ENCODE results near the gene SLC25A38. TPM values are rescaled to one million over a fixed set of nuclear protein-coding genes. Genes with fewer than 3 reads are reported as not detected.

Gene SLC25A38
- total RNA-seq, 1 experiment from 2014 or later = 37.7 TPM

GRCh38 chr3:39358333-39358732, 24.8 kb upstream of the SLC25A38 start:
- no peaks in the 10 kb centered on the region for H3K9me3 Mint-ChIP-seq (ENCODE audit: unreplicated experiment)
- H3K9me3 ChIP-seq = no peaks in the 10 kb centered on the region
- 0 out of 2 replicates have a peak, but pooled peaks cover 3% of the 10 kb centered on the region for H3K4me1 ChIP-seq
- no peaks in the 10 kb centered on the region for H3K36me3 ChIP-seq (ENCODE audit: control insufficient read depth, insufficient read depth, low read length)
- POLR2A ChIA-PET = no interaction called here
- no peak overlapping the region for H3K27ac Mint-ChIP-seq (ENCODE audit: unreplicated experiment)
- TF ChIP-seq, protein P1, sequence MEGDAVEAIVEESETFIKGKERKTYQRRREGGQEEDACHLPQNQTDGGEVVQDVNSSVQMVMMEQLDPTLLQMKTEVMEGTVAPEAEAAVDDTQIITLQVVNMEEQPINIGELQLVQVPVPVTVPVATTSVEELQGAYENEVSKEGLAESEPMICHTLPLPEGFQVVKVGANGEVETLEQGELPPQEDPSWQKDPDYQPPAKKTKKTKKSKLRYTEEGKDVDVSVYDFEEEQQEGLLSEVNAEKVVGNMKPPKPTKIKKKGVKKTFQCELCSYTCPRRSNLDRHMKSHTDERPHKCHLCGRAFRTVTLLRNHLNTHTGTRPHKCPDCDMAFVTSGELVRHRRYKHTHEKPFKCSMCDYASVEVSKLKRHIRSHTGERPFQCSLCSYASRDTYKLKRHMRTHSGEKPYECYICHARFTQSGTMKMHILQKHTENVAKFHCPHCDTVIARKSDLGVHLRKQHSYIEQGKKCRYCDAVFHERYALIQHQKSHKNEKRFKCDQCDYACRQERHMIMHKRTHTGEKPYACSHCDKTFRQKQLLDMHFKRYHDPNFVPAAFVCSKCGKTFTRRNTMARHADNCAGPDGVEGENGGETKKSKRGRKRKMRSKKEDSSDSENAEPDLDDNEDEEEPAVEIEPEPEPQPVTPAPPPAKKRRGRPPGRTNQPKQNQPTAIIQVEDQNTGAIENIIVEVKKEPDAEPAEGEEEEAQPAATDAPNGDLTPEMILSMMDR (IDR thresholded peaks at IDR 0.05; ENCODE audit: insufficient read depth in 1 of 2, low read depth in 1 of 2, low read length in 1 of 2, severe bottlenecking in 1 of 2, unreplicated experiment in 1 of 2) = no peak
- intact Hi-C loops (cut with micrococcal nuclease; ENCODE audit: unreplicated experiment) = no loop called here
- no peak overlapping the region for H3K4me3 ChIP-seq (ENCODE audit: low read depth, low read length)
- H3K27me3 Mint-ChIP-seq (ENCODE audit: insufficient read depth, unreplicated experiment) = peaks cover 12% of the 10 kb centered on the region
- no TSS peak for BruUV-seq (replicated peaks)
- H3K36me3 Mint-ChIP-seq (ENCODE audit: insufficient read depth, unreplicated experiment) = no peaks in the 10 kb centered on the region
- DNase-seq = no peak
- H3K4me3 Mint-ChIP-seq (ENCODE audit: unreplicated experiment) = no peak overlapping the region
- no peaks in the 10 kb centered on the region for H3K27me3 ChIP-seq (replicated peaks; ENCODE audit: control insufficient read depth, insufficient read depth, low read length)
- H3K4me1 Mint-ChIP-seq (ENCODE audit: low read depth, unreplicated experiment) = peaks cover 9% of the 10 kb centered on the region
- CTCF ChIA-PET = no interaction called here

- Histone ChIP-seq H3K27me3 (replicated peaks; ENCODE audit: control insufficient read depth, insufficient read depth, low read length) (no peaks in the 10 kb centered on the region), H3K4me1 (0 out of 2 replicates have a peak, but pooled peaks cover 3% of the 10 kb centered on the region), H3K36me3 (ENCODE audit: control insufficient read depth, insufficient read depth, low read length) (no peaks in the 10 kb centered on the region), H3K4me3 (ENCODE audit: low read depth, low read length) (no peak overlapping the region), H3K9me3 (no peaks in the 10 kb centered on the region)
- DNase-seq = no peak
- CTCF ChIA-PET = interaction anchor here (1.4 kb wide), 1 partner anchor 16 kb away, joined by 3 read pairs; no protein-coding TSS in a partner anchor
- intact Hi-C loops (cut with micrococcal nuclease; ENCODE audit: unreplicated experiment) = no loop called here
- H3K36me3 Mint-ChIP-seq (ENCODE audit: insufficient read depth, unreplicated experiment) = no peaks in the 10 kb centered on the region
- BruUV-seq (replicated peaks) = no TSS peak
- H3K4me3 Mint-ChIP-seq (ENCODE audit: unreplicated experiment) = no peak overlapping the region
- POLR2A ChIA-PET = no interaction called here
- H3K27ac Mint-ChIP-seq (ENCODE audit: unreplicated experiment) = no peak overlapping the region
- TF ChIP-seq, protein P1 (IDR thresholded peaks at IDR 0.05; ENCODE audit: insufficient read depth in 1 of 2, low read depth in 1 of 2, low read length in 1 of 2, severe bottlenecking in 1 of 2, unreplicated experiment in 1 of 2) = no peak
- H3K4me1 Mint-ChIP-seq (ENCODE audit: low read depth, unreplicated experiment) = peaks cover 9% of the 10 kb centered on the region
- H3K27me3 Mint-ChIP-seq (ENCODE audit: insufficient read depth, unreplicated experiment) = peaks cover 5% of the 10 kb centered on the region
- H3K9me3 Mint-ChIP-seq (ENCODE audit: unreplicated experiment) = no peaks in the 10 kb centered on the region
Measured at GRCh38 chr3:39361252-39361927, 21.8 kb upstream of the SLC25A38 start.

GRCh38 chr3:39362192-39362591, 21.0 kb upstream of the SLC25A38 start:
- no peaks in the 10 kb centered on the region for H3K9me3 Mint-ChIP-seq (ENCODE audit: unreplicated experiment)
- CTCF ChIA-PET = no interaction called here
- DNase-seq = no peak
- H3K4me1 Mint-ChIP-seq (ENCODE audit: low read depth, unreplicated experiment) = peaks cover 9% of the 10 kb centered on the region
- no peaks in the 10 kb centered on the region for H3K36me3 Mint-ChIP-seq (ENCODE audit: insufficient read depth, unreplicated experiment)
- H3K27me3 ChIP-seq (replicated peaks; ENCODE audit: control insufficient read depth, insufficient read depth, low read length) = no peaks in the 10 kb centered on the region
- TF ChIP-seq, protein P1 (IDR thresholded peaks at IDR 0.05; ENCODE audit: insufficient read depth in 1 of 2, low read depth in 1 of 2, low read length in 1 of 2, severe bottlenecking in 1 of 2, unreplicated experiment in 1 of 2) = no peak
- no peak overlapping the region for H3K4me3 ChIP-seq (ENCODE audit: low read depth, low read length)
- no peaks in the 10 kb centered on the region for H3K9me3 ChIP-seq
- BruUV-seq (replicated peaks) = no TSS peak
- intact Hi-C loops (cut with micrococcal nuclease; ENCODE audit: unreplicated experiment) = no loop called here
- POLR2A ChIA-PET = no interaction called here
- 0 out of 2 replicates have a peak, but pooled peaks cover 3% of the 10 kb centered on the region for H3K4me1 ChIP-seq
- H3K4me3 Mint-ChIP-seq (ENCODE audit: unreplicated experiment) = no peak overlapping the region
- no peak overlapping the region for H3K27ac Mint-ChIP-seq (ENCODE audit: unreplicated experiment)
- no peaks in the 10 kb centered on the region for H3K36me3 ChIP-seq (ENCODE audit: control insufficient read depth, insufficient read depth, low read length)
- H3K27me3 Mint-ChIP-seq (ENCODE audit: insufficient read depth, unreplicated experiment) = peaks cover 4% of the 10 kb centered on the region
